Activated naive CD8-positive, alpha-beta T cell (primary cell): ENCODE data around the gene GBX1.

Experiments
- H3K27ac Mint-ChIP-seq: one replicate; pipeline ENCODE4 v1.8.0; 2021; ENCODE audit warnings: mixed read lengths
- H3K27me3 Mint-ChIP-seq: one replicate; pipeline ENCODE4 v1.8.0; 2021; ENCODE audit warnings: mixed read lengths
- H3K36me3 Mint-ChIP-seq: one replicate; pipeline ENCODE4 v1.8.0; 2021; ENCODE audit warnings: mixed read lengths
- H3K4me1 Mint-ChIP-seq: one replicate; pipeline ENCODE4 v1.8.0; 2021; ENCODE audit warnings: low read depth, mixed read lengths
- H3K4me3 Mint-ChIP-seq: one replicate; pipeline ENCODE4 v1.8.0; 2021; ENCODE audit warnings: mild to moderate bottlenecking, mixed read lengths
- H3K9me3 Mint-ChIP-seq: one replicate; pipeline ENCODE4 v1.8.0; 2021; ENCODE audit warnings: low read depth, mixed read lengths

GBX1 gene

GRCh38 chr7:151141311-151141854, 26.1 kb downstream of the GBX1 start:
- Mint-ChIP-seq H3K4me1 (no peaks in the 10 kb centered on the region), H3K27me3 (no peaks in the 10 kb centered on the region), H3K9me3 (no peaks in the 10 kb centered on the region), H3K27ac (no peak overlapping the region), H3K4me3 (no peak overlapping the region), H3K36me3 (no peaks in the 10 kb centered on the region)

DNA sequence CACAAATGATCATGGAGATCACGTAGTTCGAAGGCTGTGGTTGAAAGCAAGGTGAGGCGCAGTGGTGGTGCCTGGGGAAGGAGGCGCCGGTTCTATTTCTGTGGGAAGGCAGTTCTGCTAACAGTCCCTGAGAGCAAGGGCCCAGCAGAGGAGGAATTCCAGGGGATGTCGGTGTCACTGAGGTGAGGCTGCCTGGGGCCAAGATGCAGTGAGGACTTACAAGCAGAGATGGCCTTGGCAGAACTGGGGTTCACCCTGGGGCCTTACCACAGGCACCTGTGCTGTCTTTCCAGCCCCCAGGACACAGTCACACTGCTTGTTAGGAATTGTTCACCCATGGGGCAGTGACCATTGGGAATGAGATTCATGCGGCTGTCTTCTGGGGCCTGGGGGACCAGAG, 26.7 kb downstream of the GBX1 start:
- Mint-ChIP-seq H3K4me3 (no peak overlapping the region), H3K27me3 (no peaks in the 10 kb centered on the region), H3K36me3 (no peaks in the 10 kb centered on the region), H3K4me1 (no peaks in the 10 kb centered on the region), H3K9me3 (no peaks in the 10 kb centered on the region), H3K27ac (no peak overlapping the region)

GRCh38 chr7:151139791-151140190, 27.7 kb downstream of the GBX1 start:
- no peaks in the 10 kb centered on the region for H3K4me1 Mint-ChIP-seq
- no peaks in the 10 kb centered on the region for H3K9me3 Mint-ChIP-seq
- H3K4me3 Mint-ChIP-seq, result no peak overlapping the region
- no peaks in the 10 kb centered on the region for H3K36me3 Mint-ChIP-seq
- H3K27me3 Mint-ChIP-seq, result no peaks in the 10 kb centered on the region
- H3K27ac Mint-ChIP-seq, result no peak overlapping the region

GRCh38 chr7:151139071-151139790, 28.3 kb downstream of the GBX1 start:
- no peak overlapping the region for H3K27ac Mint-ChIP-seq
- H3K36me3 Mint-ChIP-seq, result no peaks in the 10 kb centered on the region
- no peak overlapping the region for H3K4me3 Mint-ChIP-seq
- H3K9me3 Mint-ChIP-seq, result no peaks in the 10 kb centered on the region
- H3K27me3 Mint-ChIP-seq, result no peaks in the 10 kb centered on the region
- H3K4me1 Mint-ChIP-seq, result no peaks in the 10 kb centered on the region

DNA sequence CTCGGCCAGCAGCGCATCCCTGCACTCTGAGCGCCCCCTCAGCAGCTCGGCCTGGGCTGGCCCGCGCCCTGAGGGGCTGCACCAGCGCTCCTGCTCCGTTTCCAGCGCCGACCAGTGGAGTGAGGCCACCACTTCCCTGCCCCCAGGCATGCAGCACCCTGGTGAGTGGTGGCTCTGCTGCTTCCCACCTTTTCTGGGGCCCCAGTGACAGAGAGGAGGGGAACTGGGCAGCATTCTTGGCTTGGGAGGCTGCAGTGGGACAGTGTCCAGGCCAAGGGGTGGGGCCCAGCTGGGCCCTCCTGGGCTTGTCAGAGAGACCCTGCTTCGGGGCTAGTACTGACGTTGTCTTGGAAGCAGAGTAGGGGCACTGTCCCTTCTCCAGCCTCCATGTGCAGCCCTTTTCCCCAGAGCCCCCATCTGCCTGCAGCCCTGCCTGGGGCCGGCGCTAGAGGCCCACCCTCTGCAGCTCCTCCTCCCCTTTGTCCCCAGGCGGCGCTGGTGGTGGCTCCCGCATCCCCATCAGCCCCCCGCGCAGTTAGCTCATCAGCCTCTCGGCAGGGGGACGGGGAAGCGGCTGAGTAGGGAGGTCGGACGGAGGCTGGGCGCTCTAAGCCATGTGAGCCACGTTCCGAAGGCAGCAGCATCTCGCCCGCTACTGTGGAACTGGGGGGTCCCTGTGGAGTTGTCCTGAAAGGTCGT, 29.2 kb downstream of the GBX1 start:
- H3K4me1 Mint-ChIP-seq, result no peaks in the 10 kb centered on the region
- no peaks in the 10 kb centered on the region for H3K9me3 Mint-ChIP-seq
- no peaks in the 10 kb centered on the region for H3K27me3 Mint-ChIP-seq
- no peak overlapping the region for H3K4me3 Mint-ChIP-seq
- H3K36me3 Mint-ChIP-seq, result no peaks in the 10 kb centered on the region
- H3K27ac Mint-ChIP-seq, result no peak overlapping the region

GRCh38 chr7:151137791-151138152, 29.7 kb downstream of the GBX1 start:
- Mint-ChIP-seq H3K4me3 (no peak overlapping the region), H3K4me1 (no peaks in the 10 kb centered on the region), H3K36me3 (no peaks in the 10 kb centered on the region), H3K9me3 (no peaks in the 10 kb centered on the region), H3K27me3 (no peaks in the 10 kb centered on the region), H3K27ac (no peak overlapping the region)

- H3K36me3 Mint-ChIP-seq, result no peaks in the 10 kb centered on the region
- H3K27ac Mint-ChIP-seq, result no peak overlapping the region
- H3K4me1 Mint-ChIP-seq, result no peaks in the 10 kb centered on the region
- H3K9me3 Mint-ChIP-seq, result no peaks in the 10 kb centered on the region
- no peak overlapping the region for H3K4me3 Mint-ChIP-seq
- no peaks in the 10 kb centered on the region for H3K27me3 Mint-ChIP-seq
Observed at GRCh38 chr7:151137076-151137675, 30.3 kb downstream of the GBX1 start.

DNA sequence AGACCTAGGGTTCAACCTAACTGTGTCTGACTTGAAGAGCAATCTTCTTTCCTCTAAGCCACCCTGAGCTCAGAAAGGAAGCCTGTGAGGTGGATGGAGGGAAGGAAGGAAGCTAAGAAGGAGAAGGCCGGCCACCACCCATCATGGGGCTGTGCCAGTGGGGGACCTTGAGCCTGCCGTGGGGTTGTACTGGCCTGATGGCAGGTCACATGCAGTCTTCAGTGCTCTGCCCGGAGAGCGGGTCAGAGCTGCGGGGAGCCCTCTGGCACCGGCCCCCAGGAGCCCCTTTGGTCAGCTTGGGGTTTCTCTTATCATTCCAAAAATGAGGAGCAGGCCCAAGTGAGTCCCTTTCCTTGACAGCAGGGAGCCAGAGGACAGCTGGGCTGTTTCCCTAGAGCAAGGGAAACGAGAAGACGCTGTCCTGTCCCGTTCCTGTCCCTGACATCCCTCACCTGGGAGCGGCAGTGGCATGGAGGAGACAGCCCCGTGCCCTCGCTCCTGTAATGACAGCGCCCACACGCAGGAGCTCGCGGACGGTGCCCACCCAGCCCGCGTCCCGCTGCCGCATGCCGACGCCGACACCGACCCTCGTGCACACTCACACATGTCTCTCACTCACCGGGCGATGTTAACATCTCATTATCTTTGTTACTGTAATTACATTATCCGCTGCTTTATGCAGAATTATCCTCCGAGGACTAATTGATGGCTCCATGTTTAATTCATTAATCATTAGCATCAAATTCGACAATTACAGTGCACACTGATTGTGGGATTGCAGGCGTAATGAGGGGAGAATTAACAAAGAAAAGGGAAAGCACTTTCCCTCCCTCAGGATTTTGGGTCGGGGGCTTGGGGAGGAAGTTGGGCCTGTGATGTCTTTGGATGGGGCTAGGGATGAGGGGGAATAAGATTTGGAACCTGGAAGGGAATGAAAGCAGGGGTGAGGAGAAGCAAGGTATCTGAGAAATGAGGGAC, 31.3 kb downstream of the GBX1 start:
- H3K9me3 Mint-ChIP-seq, result no peaks in the 10 kb centered on the region
- H3K27ac Mint-ChIP-seq, result no peak overlapping the region
- no peak overlapping the region for H3K4me3 Mint-ChIP-seq
- H3K27me3 Mint-ChIP-seq, result no peaks in the 10 kb centered on the region
- no peaks in the 10 kb centered on the region for H3K4me1 Mint-ChIP-seq
- H3K36me3 Mint-ChIP-seq, result no peaks in the 10 kb centered on the region

DNA sequence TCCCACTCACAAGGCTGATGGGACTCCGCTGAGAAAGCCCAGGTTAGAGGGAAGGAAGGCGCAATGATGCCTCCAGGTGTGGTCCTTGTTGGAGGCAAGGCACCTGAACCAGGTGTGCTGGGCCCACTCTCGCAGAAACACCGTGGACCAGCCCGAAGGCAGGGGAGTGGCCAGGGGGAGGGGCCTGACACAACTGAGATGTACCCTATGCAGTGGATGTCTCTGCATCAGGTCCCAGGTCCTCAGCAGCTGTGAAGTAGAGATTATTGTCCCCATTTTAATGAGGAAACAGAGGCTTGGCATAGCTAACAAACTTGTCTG, 32.0 kb downstream of the GBX1 start:
- Mint-ChIP-seq H3K27ac (no peak overlapping the region), H3K27me3 (no peaks in the 10 kb centered on the region), H3K4me1 (no peaks in the 10 kb centered on the region), H3K36me3 (no peaks in the 10 kb centered on the region), H3K4me3 (no peak overlapping the region), H3K9me3 (no peaks in the 10 kb centered on the region)

DNA sequence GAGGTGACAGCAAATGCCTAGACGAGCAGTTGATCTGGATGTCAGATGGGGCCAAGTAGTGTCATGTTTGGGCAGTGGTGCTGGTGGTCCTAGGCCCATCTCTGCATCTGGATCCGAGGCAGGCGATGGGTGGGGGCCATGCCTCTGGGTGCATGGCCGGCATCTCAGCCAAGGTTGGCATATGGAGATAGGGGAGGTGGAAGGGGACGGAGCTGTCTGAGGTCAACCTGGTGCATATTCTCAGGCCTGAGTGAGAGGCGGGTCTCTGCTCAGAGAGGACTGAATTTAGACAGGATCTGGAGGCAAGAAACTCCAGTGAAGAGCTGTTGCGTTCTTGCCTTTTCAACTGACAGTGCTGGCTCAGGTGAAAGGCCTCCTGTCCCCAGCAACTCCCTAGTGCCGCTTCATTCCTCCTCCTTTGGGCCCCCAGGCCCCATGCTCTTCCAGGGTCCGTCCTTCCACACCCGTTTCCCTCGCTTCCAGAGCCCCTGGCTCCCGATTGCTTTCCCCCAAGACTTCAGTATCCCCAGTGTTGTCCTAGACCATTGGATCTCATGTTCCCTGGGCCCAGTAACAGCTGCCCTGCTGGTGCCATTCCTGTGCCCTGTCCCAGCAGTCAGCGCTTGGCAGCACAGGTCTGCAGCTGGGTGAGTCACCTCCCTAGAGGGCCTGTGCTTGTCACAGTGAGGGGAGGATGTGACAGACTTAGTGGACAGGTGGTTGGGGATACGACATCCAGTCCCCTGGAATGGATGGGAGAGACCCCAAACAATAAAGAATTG, 32.6 kb downstream of the GBX1 start:
- Mint-ChIP-seq H3K36me3 (no peaks in the 10 kb centered on the region), H3K9me3 (no peaks in the 10 kb centered on the region), H3K4me1 (no peaks in the 10 kb centered on the region), H3K27ac (no peak overlapping the region), H3K27me3 (no peaks in the 10 kb centered on the region), H3K4me3 (no peak overlapping the region)

GRCh38 chr7:151133986-151134742, 33.3 kb downstream of the GBX1 start:
- no peak overlapping the region for H3K27ac Mint-ChIP-seq
- no peaks in the 10 kb centered on the region for H3K4me1 Mint-ChIP-seq
- H3K9me3 Mint-ChIP-seq, result no peaks in the 10 kb centered on the region
- H3K36me3 Mint-ChIP-seq, result no peaks in the 10 kb centered on the region
- H3K27me3 Mint-ChIP-seq, result no peaks in the 10 kb centered on the region
- no peak overlapping the region for H3K4me3 Mint-ChIP-seq

- Mint-ChIP-seq H3K4me3 (no peak overlapping the region), H3K27me3 (no peaks in the 10 kb centered on the region), H3K4me1 (no peaks in the 10 kb centered on the region), H3K27ac (no peak overlapping the region), H3K9me3 (no peaks in the 10 kb centered on the region), H3K36me3 (no peaks in the 10 kb centered on the region)
Observed at GRCh38 chr7:151133266-151133985, 34.1 kb downstream of the GBX1 start.
